Ovary (tissue), 3 donors: ENCODE data around the gene OR5H2.

ENCODE experiments used
- CTCF ChIP-seq, 3 donors: fragments of 450-650 bp in 2 of 3; fragments of 200-600 bp in 1 of 3; IDR thresholded peaks; one replicate each; pipeline versions ENCODE4 v1.5.1 to v1.8.0; 2016 to 2022; ENCODE audit warnings: antibody characterized with exemption in 3 of 3, mild to moderate bottlenecking in 1 of 3
- POLR2A ChIP-seq: fragments of 450-650 bp; IDR thresholded peaks from one replicate; pipeline ENCODE4 v1.6.1; 2017; ENCODE audit warnings: antibody characterized with exemption, mild to moderate bottlenecking, moderate library complexity
- donor health status: DM: no; HTN: no; CAD: no.

- no peak for TF ChIP-seq CTCF (IDR thresholded peaks at IDR 0.05)
- TF ChIP-seq POLR2A, result no peak
Measured at GRCh38 chr3:98291332-98291957, 9.1 kb downstream of the OR5H2 start.
